ENCODE measurements around the gene UNC5C.
A peak's percentile ranks its signal among the peaks of the same experiment; 100 is the strongest.
"Not testable (repeated sequence)": the region's sequence is repeated elsewhere in the genome, so short reads cannot be mapped to it uniquely, and the experiment has no call there.

Gene UNC5C

GRCh38 chr4:95178938-95179337 is 369.8 kb downstream of the UNC5C start:
- DNase-seq (ENCODE audit: low spot score), result no peak

DNA sequence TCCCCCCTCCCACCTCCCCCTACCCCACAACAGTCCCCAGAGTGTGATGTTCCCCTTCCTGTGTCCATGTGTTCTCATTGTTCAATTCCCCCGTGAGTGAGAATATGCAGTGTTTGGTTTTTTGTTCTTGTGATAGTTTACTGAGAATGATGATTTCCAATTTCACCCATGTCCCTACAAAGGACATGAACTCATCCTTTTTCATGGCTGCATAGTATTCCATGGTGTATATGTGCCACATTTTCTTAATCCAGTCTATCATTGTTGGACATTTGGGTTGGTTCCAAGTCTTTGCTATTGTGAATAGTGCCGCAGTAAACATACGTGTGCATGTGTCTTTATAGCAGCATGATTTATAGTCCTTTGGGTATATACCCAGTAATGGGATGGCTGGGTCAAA is 377.4 kb downstream of the UNC5C start:
- not testable (repeated sequence) for DNase-seq (ENCODE audit: low spot score)

GRCh38 chr4:95170176-95170575 is 378.6 kb downstream of the UNC5C start:
- DNase-seq (ENCODE audit: low spot score), result no peak

DNA sequence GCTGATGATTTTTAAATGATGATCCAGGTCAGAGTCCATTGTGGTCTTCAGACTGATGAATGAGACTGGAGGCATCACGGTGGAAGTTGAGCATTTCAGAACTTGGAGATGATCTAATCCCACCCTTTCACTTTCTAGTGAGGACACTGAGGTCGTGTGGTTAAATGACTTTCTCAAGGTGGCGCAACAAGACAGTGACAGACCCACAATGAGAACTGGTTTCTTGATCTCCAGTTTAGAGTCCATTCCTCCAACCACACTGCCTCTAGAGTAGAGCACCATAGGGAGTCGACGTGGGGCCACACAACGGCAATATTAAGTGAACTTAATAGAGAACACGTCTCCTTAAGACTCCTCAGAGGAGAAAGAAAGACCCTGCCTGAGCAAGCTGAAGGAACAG is 381.0 kb downstream of the UNC5C start:
- DNase-seq (ENCODE audit: low spot score), result no peak

DNA sequence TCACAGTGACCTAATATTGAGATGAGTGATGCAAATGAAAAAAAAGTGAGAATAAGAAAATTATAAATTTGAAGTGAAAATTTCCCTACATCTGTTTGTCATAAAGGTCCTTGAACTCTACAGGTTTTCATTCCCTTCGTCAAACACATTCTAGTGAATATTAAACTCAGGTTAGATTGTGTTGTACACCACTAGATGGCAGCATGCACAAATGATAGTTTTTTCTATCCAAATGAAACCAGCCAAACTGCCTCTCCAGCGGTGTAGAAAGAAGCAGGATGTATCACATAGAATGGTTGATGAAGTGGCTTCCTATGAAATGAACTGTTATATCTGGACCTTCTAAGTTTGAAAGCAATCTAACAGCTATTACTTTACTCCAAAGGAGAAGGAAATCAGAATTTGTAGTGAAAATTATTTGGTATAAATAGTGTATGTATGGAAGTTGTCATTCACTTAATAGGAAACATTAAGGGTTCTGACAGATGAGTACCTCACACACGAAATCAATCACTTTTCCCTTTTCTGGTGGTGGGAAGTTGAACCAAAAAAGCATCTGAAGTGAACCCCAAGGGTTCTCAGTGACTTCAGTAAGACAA is 382.7 kb downstream of the UNC5C start:
- DNase-seq (ENCODE audit: low spot score), result peak; percentile 30

DNA sequence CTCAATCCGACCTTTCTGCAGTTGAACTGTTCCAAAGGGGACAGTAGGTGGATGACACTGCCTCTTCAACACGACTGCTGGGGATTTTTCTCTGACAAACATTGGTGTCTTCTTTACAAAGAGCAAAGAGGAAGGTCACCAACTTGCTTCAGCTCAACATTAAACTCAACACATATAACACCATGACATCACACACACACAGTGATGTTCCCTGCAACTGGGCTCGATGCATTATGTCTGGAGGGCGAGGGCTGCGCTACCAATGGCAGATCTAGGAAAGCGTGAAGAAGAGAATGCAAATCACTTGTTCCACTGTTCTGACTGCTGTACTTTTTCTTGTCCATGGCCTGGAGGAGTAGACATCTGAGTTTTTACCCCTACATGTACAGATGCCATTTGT is 385.9 kb downstream of the UNC5C start:
- DNase-seq (ENCODE audit: low spot score), result no peak

- DNase-seq (ENCODE audit: low spot score), result no peak
Measured at GRCh38 chr4:95161781-95162469, 386.8 kb downstream of the UNC5C start.

- DNase-seq (ENCODE audit: low spot score), result no peak
Measured at GRCh38 chr4:95159384-95159783, 389.4 kb downstream of the UNC5C start.

DNA sequence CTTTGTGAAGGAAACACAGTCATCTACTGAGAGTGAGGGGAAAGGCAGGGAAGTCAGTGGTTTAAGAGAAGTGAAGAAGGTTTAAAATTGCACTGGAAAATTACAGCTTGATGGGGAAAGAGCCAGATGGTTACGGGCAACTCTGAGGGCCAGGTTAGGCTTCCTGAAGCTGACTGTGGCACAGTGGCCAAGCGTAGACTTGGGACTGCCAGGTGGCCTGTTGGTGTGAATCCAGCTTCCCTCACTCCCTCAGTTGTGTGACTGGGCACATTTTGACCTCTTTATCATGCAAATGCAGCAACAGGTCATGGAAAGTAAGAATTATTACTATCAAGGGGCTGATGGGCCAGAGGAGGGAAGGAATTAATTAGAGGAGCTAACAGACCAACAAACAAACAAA is 390.1 kb downstream of the UNC5C start:
- no peak for DNase-seq (ENCODE audit: low spot score)

DNA sequence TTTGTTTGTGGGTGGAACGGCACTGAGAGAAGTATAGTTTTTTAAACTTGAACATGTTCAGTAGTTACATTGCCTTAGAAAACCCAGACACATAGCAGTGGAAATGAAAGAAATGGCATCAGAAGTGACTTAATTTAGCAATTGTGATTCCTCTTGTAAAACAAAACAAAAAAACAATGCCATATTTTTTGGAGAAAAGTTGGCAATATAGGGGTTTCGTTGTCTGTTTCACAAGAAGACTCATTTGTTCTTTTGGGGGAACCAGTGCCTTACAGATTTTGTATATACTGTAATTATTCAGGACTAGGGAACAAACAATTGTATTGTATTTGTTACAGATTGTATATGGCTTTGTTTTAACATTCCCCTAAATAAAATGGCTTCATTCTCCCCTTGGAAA is 390.7 kb downstream of the UNC5C start:
- DNase-seq (ENCODE audit: low spot score), result no peak

GRCh38 chr4:95157596-95157995 is 391.2 kb downstream of the UNC5C start:
- no peak for DNase-seq (ENCODE audit: low spot score)

GRCh38 chr4:95156452-95156765 is 392.4 kb downstream of the UNC5C start:
- no peak for DNase-seq (ENCODE audit: low spot score)

GRCh38 chr4:95155759-95156451 is 392.9 kb downstream of the UNC5C start:
- DNase-seq (ENCODE audit: low spot score), result peak; percentile 5

- no peak for DNase-seq (ENCODE audit: low spot score)
Measured at GRCh38 chr4:95153182-95153581, 395.6 kb downstream of the UNC5C start.

- DNase-seq (ENCODE audit: low spot score), result no peak
Measured at GRCh38 chr4:95151255-95151654, 397.5 kb downstream of the UNC5C start.

DNA sequence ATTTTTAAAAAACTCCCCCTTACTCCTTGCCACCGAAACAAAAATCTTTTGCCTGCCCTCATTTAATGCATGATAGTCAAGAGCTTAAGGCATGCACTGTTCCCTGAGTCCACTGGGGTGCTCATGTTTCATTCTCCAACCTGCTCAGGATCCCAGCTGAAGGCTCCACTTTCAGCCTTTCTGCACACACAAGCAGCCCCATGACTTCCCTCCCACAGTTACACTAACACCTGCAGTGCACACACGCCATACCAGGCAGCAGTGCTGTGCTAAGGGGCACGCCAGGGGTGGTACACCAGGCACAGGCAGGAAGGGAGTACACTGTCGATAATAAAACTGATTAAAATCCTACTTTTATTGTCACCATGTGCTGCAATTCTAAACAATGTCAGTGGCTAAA is 405.8 kb downstream of the UNC5C start:
- no peak for DNase-seq (ENCODE audit: low spot score)

DNA sequence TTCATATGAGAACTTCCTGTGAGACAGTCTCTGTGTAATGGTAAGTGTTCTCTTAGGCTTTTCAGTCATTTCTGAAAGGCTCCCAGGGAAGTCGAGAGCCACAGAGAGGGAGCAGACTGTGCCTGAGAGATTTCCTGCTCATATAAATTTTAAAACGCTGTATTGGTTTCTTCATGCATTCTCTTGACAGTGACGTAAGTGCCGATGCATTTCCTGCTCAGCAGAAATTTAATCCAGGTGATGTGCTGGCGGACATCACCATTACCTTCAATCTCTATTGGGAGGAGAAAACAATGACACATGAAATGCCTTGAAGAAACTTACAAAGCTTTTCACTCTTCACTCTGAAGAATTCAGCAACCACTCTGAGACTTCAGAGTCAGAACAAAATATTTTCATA is 407.4 kb downstream of the UNC5C start:
- no peak for DNase-seq (ENCODE audit: low spot score)

DNA sequence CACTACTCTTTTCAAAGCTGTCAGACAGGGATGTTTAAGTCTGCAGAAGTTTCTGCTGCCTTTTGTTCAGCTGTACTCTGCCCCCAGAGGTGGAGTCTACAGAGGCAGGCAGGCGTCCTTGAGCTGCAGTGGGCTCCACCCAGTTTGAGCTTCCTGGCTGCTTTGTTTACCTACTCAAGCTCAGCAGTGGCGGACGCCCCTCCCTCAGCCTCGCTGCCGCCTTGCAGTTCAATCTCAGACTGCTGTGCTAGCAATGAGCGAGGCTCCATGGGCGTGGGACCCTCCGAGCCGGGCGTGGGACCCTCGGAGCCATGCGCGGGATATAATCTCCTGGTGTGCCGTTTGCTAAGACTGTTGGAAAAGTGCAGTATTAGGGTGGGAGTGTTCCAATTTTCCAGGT is 409.3 kb downstream of the UNC5C start:
- DNase-seq (ENCODE audit: low spot score), result not testable (repeated sequence)

- DNase-seq (ENCODE audit: low spot score), result not testable (repeated sequence)
Measured at GRCh38 chr4:95134016-95134415, 414.8 kb downstream of the UNC5C start.

DNA sequence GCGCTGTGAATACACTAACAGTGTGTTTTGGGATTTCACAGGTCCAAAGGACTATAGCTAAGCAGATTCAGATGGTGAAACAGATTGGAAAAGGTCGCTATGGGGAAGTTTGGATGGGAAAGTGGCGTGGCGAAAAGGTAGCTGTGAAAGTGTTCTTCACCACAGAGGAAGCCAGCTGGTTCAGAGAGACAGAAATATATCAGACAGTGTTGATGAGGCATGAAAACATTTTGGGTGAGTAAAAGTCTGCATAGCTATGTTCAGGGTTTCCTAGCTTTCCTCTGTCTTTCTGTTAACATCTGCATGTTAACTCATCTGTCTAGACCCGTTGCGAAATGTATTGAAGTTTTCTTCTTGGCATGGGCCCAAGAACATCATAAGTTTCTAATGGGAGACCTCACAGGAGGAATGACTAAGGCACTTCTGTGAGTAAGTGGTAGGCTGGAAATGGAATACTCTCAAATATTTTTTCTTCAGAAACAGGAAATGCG is 418.9 kb downstream of the UNC5C start:
- DNase-seq (ENCODE audit: low spot score), result no peak

DNA sequence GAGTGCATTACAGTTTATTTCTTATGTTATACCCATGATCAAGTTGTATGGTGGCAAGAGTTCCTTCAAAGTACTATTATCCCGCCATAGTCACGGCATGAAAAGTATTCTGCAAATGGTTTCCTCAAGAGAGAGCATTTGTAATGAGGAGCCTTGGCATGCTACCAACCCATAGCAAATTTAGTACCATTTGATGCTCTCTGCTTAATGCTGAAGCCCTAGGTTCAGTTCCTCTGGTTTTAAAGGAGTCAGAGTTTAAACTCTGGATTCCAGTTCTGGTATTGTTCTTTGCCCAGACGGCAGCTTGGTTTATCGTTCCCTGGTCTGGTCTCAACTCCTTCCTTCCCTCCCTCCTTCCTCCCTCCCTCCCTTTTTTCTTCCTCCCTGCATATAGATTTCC is 419.7 kb downstream of the UNC5C start:
- no peak for DNase-seq (ENCODE audit: low spot score)

DNA sequence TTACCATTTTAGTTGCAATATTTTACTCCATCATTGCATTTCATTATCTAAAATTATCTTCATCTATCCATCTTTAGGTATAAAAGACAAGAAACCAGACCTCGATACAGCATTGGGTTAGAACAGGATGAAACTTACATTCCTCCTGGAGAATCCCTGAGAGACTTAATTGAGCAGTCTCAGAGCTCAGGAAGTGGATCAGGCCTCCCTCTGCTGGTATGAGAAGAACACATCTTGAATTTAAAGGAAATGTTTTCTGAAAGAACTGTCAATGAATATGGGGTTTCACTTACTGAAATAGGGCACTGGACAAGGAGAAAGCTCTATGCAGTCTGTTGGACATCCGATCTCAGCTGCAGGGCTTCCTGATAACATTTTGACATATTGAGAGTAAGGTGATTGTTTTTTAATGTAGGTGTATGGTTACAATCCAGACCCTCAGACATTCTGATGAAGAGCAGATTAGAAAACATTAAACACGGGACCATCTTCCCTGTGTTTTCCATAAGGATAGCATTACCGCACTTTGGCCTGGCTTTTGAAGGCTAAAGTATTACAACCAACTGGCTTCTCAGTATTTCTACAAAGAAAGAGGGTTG is 423.8 kb downstream of the UNC5C start:
- no peak for DNase-seq (ENCODE audit: low spot score)

- DNase-seq (ENCODE audit: low spot score), result no peak
Measured at GRCh38 chr4:95122001-95122400, 426.8 kb downstream of the UNC5C start.

Data from germinal center (tissue), 1 donor.